ENCODE results near the gene FAM219B.

Gene FAM219B

GRCh38 chr15:74857082-74857655, 49.5 kb downstream of the FAM219B start:
- no peak; the same call in 2 of the 3 replicates for ATAC-seq (ENCODE audit: low read depth)
- no peaks in the 10 kb centered on the region for H3K9me3 ChIP-seq (ENCODE audit: severe bottlenecking)
- no peaks in the 10 kb centered on the region for H3K27me3 ChIP-seq (ENCODE audit: insufficient read depth, poor library complexity, severe bottlenecking)
- no peaks in the 10 kb centered on the region for H3K4me1 ChIP-seq (ENCODE audit: insufficient read depth, poor library complexity, severe bottlenecking)
- DNase-seq (ENCODE audit: low spot score) = no peak
- H3K36me3 ChIP-seq (ENCODE audit: low read depth) = peaks cover 31% of the 10 kb centered on the region
- H3K27ac ChIP-seq (ENCODE audit: poor library complexity, severe bottlenecking) = no peak overlapping the region
- no peak for TF ChIP-seq CTCF (IDR thresholded peaks at IDR 0.05; ENCODE audit: poor library complexity, severe bottlenecking)
- no peak overlapping the region for H3K4me3 ChIP-seq (ENCODE audit: severe bottlenecking)

GRCh38 chr15:74856537-74856936, 50.1 kb downstream of the FAM219B start:
- H3K27ac ChIP-seq (ENCODE audit: poor library complexity, severe bottlenecking) = no peak overlapping the region
- H3K4me3 ChIP-seq (ENCODE audit: severe bottlenecking) = no peak overlapping the region
- no peak for ATAC-seq (ENCODE audit: low read depth)
- DNase-seq (ENCODE audit: low spot score) = no peak
- H3K27me3 ChIP-seq (ENCODE audit: insufficient read depth, poor library complexity, severe bottlenecking) = no peaks in the 10 kb centered on the region
- no peaks in the 10 kb centered on the region for H3K9me3 ChIP-seq (ENCODE audit: severe bottlenecking)
- H3K36me3 ChIP-seq (ENCODE audit: low read depth) = peaks cover 37% of the 10 kb centered on the region
- TF ChIP-seq CTCF (IDR thresholded peaks at IDR 0.05; ENCODE audit: poor library complexity, severe bottlenecking) = no peak
- H3K4me1 ChIP-seq (ENCODE audit: insufficient read depth, poor library complexity, severe bottlenecking) = no peaks in the 10 kb centered on the region

- ATAC-seq (ENCODE audit: low read depth) = no peak
- H3K4me1 ChIP-seq (ENCODE audit: insufficient read depth, poor library complexity, severe bottlenecking) = no peaks in the 10 kb centered on the region
- TF ChIP-seq CTCF (IDR thresholded peaks at IDR 0.05; ENCODE audit: poor library complexity, severe bottlenecking) = no peak
- H3K27me3 ChIP-seq (ENCODE audit: insufficient read depth, poor library complexity, severe bottlenecking) = no peaks in the 10 kb centered on the region
- DNase-seq (ENCODE audit: low spot score) = no peak
- H3K9me3 ChIP-seq (ENCODE audit: severe bottlenecking) = no peaks in the 10 kb centered on the region
- no peak overlapping the region for H3K4me3 ChIP-seq (ENCODE audit: severe bottlenecking)
- peaks cover 44% of the 10 kb centered on the region for H3K36me3 ChIP-seq (ENCODE audit: low read depth)
- H3K27ac ChIP-seq (ENCODE audit: poor library complexity, severe bottlenecking) = no peak overlapping the region
These were observed 50.8 kb downstream of the FAM219B start for GRCh38 chr15:74855857-74856256.

- TF ChIP-seq CTCF (IDR thresholded peaks at IDR 0.05; ENCODE audit: poor library complexity, severe bottlenecking) = no peak
- Histone ChIP-seq H3K4me1 (ENCODE audit: insufficient read depth, poor library complexity, severe bottlenecking) (no peaks in the 10 kb centered on the region), H3K27ac (ENCODE audit: poor library complexity, severe bottlenecking) (no peak overlapping the region), H3K4me3 (ENCODE audit: severe bottlenecking) (no peak overlapping the region), H3K27me3 (ENCODE audit: insufficient read depth, poor library complexity, severe bottlenecking) (no peaks in the 10 kb centered on the region), H3K9me3 (ENCODE audit: severe bottlenecking) (no peaks in the 10 kb centered on the region), H3K36me3 (ENCODE audit: low read depth) (peaks cover 57% of the 10 kb centered on the region)
- no peak for DNase-seq (ENCODE audit: low spot score)
- no peak for ATAC-seq (ENCODE audit: low read depth)
These were observed 52.1 kb downstream of the FAM219B start for GRCh38 chr15:74854453-74855022.

- no peak for ATAC-seq (ENCODE audit: low read depth)
- Histone ChIP-seq H3K4me3 (ENCODE audit: severe bottlenecking) (no peak overlapping the region), H3K9me3 (ENCODE audit: severe bottlenecking) (no peaks in the 10 kb centered on the region), H3K4me1 (ENCODE audit: insufficient read depth, poor library complexity, severe bottlenecking) (no peaks in the 10 kb centered on the region), H3K27ac (ENCODE audit: poor library complexity, severe bottlenecking) (no peak overlapping the region), H3K36me3 (ENCODE audit: low read depth) (peaks cover 69% of the 10 kb centered on the region), H3K27me3 (ENCODE audit: insufficient read depth, poor library complexity, severe bottlenecking) (no peaks in the 10 kb centered on the region)
- no peak for TF ChIP-seq CTCF (IDR thresholded peaks at IDR 0.05; ENCODE audit: poor library complexity, severe bottlenecking)
- no peak for DNase-seq (ENCODE audit: low spot score)
These were observed 54.7 kb downstream of the FAM219B start for GRCh38 chr15:74851960-74852359.
